GM23248 (cell line): ENCODE measurements around the gene NTN3. TPM values are rescaled to one million over a fixed set of nuclear protein-coding genes. Genes with fewer than 3 reads are reported as not detected.

Source experiments
- DNase-seq: peaks from one replicate; pipeline ENCODE4 v3.0.0-alpha.2; 2015
- H2AFZ ChIP-seq: fragments of 200-600 bp; sonication (generic); 2 replicates; pipeline ENCODE4 v1.6.1; 2016; ENCODE audit warnings: antibody characterized with exemption
- H3F3A ChIP-seq: fragments of 200-600 bp; sonication (generic); 2 replicates; pipeline ENCODE4 v1.6.1; 2016; ENCODE audit warnings: mild to moderate bottlenecking, antibody characterized with exemption, mixed run types; ENCODE audit not compliant: insufficient read depth
- H3K27ac ChIP-seq: fragments of 200-600 bp; sonication (generic); 2 replicates; pipeline ENCODE4 v1.5.1; 2016; ENCODE audit warnings: mild to moderate bottlenecking
- H3K27me3 ChIP-seq: fragments of 200-600 bp; sonication (generic); replicated peaks from 2 replicates; pipeline ENCODE4 v1.6.1; 2016; ENCODE audit warnings: mild to moderate bottlenecking; ENCODE audit not compliant: insufficient read depth
- H3K36me3 ChIP-seq: fragments of 200-600 bp; sonication (generic); 2 replicates; pipeline ENCODE4 v1.6.1; 2016; ENCODE audit warnings: low read depth, mild to moderate bottlenecking
- H3K4me1 ChIP-seq: fragments of 200-600 bp; sonication (generic); 2 replicates; pipeline ENCODE4 v1.6.1; 2016; ENCODE audit warnings: mild to moderate bottlenecking; ENCODE audit not compliant: insufficient read depth
- H3K4me2 ChIP-seq: fragments of 200-600 bp; sonication (generic); one replicate; pipeline ENCODE4 v1.6.1; 2016; ENCODE audit warnings: mild to moderate bottlenecking; ENCODE audit not compliant: unreplicated experiment
- H3K4me3 ChIP-seq: fragments of 200-600 bp; sonication (generic); 2 replicates; pipeline ENCODE4 v1.5.1; 2016; ENCODE audit warnings: mild to moderate bottlenecking
- H3K79me2 ChIP-seq: fragments of 200-600 bp; sonication (generic); 2 replicates; pipeline ENCODE4 v1.6.1; 2016; ENCODE audit warnings: mild to moderate bottlenecking; ENCODE audit not compliant: insufficient read depth
- H3K9ac ChIP-seq: fragments of 200-600 bp; sonication (generic); 2 replicates; pipeline ENCODE4 v1.6.1; 2016; ENCODE audit warnings: mild to moderate bottlenecking
- H3K9me2 ChIP-seq: fragments of 200-600 bp; sonication (generic); 2 replicates; pipeline ENCODE4 v1.6.1; 2016; ENCODE audit warnings: mixed run types, mild to moderate bottlenecking, moderate library complexity; ENCODE audit not compliant: insufficient read depth
- H3K9me3 ChIP-seq: fragments of 200-600 bp; sonication (generic); one replicate; pipeline ENCODE4 v1.6.1; 2017; ENCODE audit warnings: low read depth
- H4K20me1 ChIP-seq: fragments of 200-600 bp; sonication (generic); 2 replicates; pipeline ENCODE4 v1.6.0; 2016; ENCODE audit not compliant: insufficient read depth
- EZH2 ChIP-seq: fragments of 200-600 bp; sonication (generic); IDR thresholded peaks from 2 replicates; pipeline ENCODE4 v1.6.1; 2018; ENCODE audit warnings: antibody characterized with exemption, mild to moderate bottlenecking; ENCODE audit not compliant: insufficient read depth, poor library complexity, severe bottlenecking
- EZH2phosphoT487 ChIP-seq: fragments of 200-600 bp; sonication (generic); IDR thresholded peaks from 2 replicates; pipeline ENCODE4 v1.6.1; 2018; ENCODE audit warnings: antibody characterized with exemption, moderate library complexity, mild to moderate bottlenecking, low read depth; ENCODE audit not compliant: insufficient read depth
- WGBS, 2 experiments: methylation state at CpG; one replicate each; pipeline ENCODE4 v1.1.6; 2015 to 2017; ENCODE audit warnings: low lambda C conversion rate in 2 of 2, low coverage in 1 of 2; ENCODE audit errors: missing lambda C conversion rate in 2 of 2; 5-methylcytosine and 5-hydroxymethylcytosine counted together
- in situ Hi-C: fragments of 300-500 bp; cut with MboI; formaldehyde crosslinking; loops from 2 replicates; pipeline ENCODE4 v1.15.0; 2020
- polyA plus RNA-seq: library from polyadenylated mRNA; unstranded; fragments of >200 nt; fragmentation: Nextera tagmentation; extraction: Ambion mirVana; gene quantifications from 2 replicates; pipeline ENCODE4 v1.2.1, GENCODE V29; 2016
- total RNA-seq: library from RNA; depleted of rRNA; stranded (reverse); fragments of >200 nt; shearing (Covaris generic); gene quantifications from 2 replicates; pipeline ENCODE4 v1.2.3, GENCODE V29; 2014

The NTN3 gene
- total and polyA plus RNA-seq, 2 experiments from 2014 or later, result not detected

DNA sequence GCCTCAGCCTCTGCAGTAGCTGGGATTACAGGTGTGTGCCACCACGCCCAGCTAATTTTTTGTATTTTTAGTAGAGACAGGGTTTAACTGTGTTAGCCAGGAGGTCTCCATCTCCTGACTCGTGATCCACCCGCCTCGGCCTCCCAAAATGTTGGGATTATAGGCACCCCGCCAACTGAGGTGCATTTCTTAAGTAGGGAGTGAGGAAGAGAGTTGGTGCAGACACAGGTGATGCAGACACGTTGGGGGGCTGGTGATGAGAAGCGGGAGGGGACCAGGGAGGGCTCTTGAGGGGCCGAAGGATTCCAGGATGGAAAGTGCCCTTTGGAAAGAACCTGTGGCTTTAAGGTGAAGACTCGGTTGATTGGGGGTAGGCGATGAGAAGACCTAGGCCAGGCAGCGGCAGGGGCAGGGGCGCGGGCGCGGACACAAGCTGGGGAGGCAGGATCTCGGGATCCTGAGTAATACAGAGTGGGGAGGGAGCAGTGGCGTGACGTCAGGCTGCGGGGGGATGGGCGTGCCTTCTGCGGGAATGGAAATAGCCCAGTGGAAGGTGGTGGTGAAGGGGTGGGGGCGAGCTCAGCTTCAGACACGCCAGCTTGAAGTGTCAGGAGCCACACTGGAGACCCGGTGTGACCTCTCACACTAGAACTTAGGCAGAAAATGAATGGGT is 40.2 kb downstream of the NTN3 start:
- Histone ChIP-seq H3K27ac (no peak overlapping the region), H3K4me3 (peak overlapping the region; percentile 56), H3K79me2 (peaks cover 20% of the 10 kb centered on the region), H2AFZ (peak overlapping the region; percentile 73), H3K9ac (peak overlapping the region; percentile 78), H3K4me2 (peak overlapping the region; percentile 58), H3K4me1 (peaks cover 9% of the 10 kb centered on the region), H3K36me3 (no peaks in the 10 kb centered on the region), H4K20me1 (peaks cover 3% of the 10 kb centered on the region; the same call in 1 of the 2 replicates), H3K9me2 (no peaks in the 10 kb centered on the region), H3K27me3 (no peaks in the 10 kb centered on the region), H3K9me3 (no peaks in the 10 kb centered on the region), H3F3A (peaks cover 12% of the 10 kb centered on the region; the same call in 1 of the 2 replicates)
- WGBS, 2 experiments, result 36 to 46% methylated on average over 19 to 24 of the region's 24 CpGs
- in situ Hi-C loops, result no loop called here
- TF ChIP-seq EZH2 (no peak), EZH2phosphoT487 (no peak)
- peak; percentile 70 for DNase-seq

DNA sequence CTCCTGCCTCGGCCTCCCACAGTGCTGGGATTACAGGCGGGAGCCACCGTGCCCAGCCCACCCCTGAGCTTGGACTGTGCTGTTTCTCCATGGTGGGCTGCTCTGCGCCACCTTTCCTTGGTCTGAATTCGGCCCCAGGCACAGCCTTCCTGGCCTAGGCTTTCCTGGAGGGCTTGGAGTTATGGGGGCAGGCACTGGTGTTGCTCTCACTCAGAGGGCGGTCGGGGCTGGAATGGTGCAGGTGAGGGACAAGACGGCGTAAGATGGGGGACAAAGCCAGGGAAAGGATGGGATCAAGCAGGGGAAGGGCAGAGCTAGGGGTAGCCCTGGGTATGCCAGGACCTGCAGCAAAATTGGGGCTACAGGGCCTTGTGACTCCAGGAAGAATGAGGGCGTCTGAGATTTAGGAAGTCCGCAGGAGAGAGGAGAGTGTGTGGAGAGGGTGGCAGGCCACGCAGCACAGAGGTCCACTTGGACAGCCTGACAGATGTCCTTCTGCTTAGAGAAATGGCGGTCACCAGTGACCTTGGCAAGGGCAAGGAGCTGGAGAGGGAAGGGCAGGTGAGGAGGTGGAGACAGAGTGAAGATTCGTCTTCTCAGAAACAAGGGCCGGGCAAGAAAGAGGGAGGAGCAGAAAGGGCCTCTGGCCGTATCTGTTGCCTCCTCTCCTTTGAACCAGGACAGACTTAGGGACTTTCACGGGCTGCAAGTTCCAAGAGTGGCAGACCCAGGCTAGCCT is 41.1 kb downstream of the NTN3 start:
- no peak for DNase-seq
- TF ChIP-seq EZH2phosphoT487 (no peak), EZH2 (no peak)
- peaks cover 29% of the 10 kb centered on the region for H3K79me2 ChIP-seq
- peaks cover 12% of the 10 kb centered on the region; the same call in 1 of the 2 replicates for H3F3A ChIP-seq
- H3K9ac ChIP-seq, result no peak overlapping the region
- H3K4me2 ChIP-seq, result no peak overlapping the region
- peaks cover 17% of the 10 kb centered on the region for H3K4me1 ChIP-seq
- H4K20me1 ChIP-seq, result peaks cover 6% of the 10 kb centered on the region; the same call in 1 of the 2 replicates
- H3K4me3 ChIP-seq, result no peak overlapping the region
- WGBS, 2 experiments, result 87 to 88% methylated on average over 17 of the region's 17 CpGs
- H3K27me3 ChIP-seq, result no peaks in the 10 kb centered on the region
- H2AFZ ChIP-seq, result no peak overlapping the region
- no peak overlapping the region for H3K27ac ChIP-seq
- H3K9me2 ChIP-seq, result no peaks in the 10 kb centered on the region
- H3K36me3 ChIP-seq, result no peaks in the 10 kb centered on the region
- in situ Hi-C loops, result no loop called here
- H3K9me3 ChIP-seq, result no peaks in the 10 kb centered on the region

DNA sequence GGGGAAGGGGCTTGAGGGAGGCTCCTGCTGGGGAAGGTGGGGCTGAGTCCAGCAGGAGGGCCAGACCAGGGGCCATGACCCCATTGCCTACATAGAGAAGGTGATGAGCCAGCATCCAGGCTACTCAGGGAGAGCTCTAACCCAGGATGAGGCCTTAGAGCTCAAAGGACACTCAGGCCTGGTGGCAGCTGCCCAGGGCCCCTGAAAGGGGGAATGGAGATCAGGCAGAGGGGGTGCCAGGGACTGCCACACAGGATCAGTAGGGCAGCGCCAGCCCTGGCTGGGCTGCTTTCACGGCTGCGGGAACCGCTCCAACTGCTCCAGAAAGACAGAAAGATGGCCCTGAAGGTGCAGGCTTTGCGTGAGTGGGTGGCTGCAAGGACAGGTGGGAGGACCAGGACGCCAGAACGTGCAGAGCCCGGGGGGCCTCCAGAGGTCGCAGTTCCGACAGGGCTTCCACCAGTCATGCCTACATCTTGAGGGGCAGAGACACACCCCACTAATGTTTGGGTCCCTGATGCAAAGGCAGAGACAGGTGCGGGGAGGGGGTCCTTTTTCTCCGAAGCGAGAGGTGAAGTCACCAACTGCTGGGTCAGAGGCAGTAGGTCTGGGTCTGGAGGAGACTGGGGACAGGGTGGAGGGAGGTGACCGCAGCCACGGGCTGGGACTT is 41.8 kb downstream of the NTN3 start:
- Histone ChIP-seq H3K4me1 (peaks cover 17% of the 10 kb centered on the region), H4K20me1 (peaks cover 6% of the 10 kb centered on the region; the same call in 1 of the 2 replicates), H3K9me3 (no peaks in the 10 kb centered on the region), H2AFZ (peak overlapping the region; percentile 47; the same call in 1 of the 2 replicates), H3K9ac (no peak overlapping the region), H3K4me3 (peak overlapping the region; percentile 76; the same call in 1 of the 2 replicates), H3K9me2 (no peaks in the 10 kb centered on the region), H3K4me2 (peak overlapping the region; percentile 32), H3F3A (peaks cover 12% of the 10 kb centered on the region; the same call in 1 of the 2 replicates), H3K36me3 (no peaks in the 10 kb centered on the region), H3K79me2 (peaks cover 36% of the 10 kb centered on the region), H3K27me3 (no peaks in the 10 kb centered on the region), H3K27ac (no peak overlapping the region)
- 45 to 52% methylated on average over 12 to 15 of the region's 15 CpGs for WGBS, 2 experiments
- in situ Hi-C loops, result no loop called here
- TF ChIP-seq EZH2, result no peak
- no peak for TF ChIP-seq EZH2phosphoT487
- DNase-seq, result no peak
